Embryonic facial prominence (tissue), 1 donor: ENCODE results near the gene GPC6.

Experiments
- DNase-seq: peaks from one replicate; pipeline ENCODE4 v3.0.0-alpha.2; 2016; ENCODE audit errors: extremely low spot score

The GPC6 gene

DNA sequence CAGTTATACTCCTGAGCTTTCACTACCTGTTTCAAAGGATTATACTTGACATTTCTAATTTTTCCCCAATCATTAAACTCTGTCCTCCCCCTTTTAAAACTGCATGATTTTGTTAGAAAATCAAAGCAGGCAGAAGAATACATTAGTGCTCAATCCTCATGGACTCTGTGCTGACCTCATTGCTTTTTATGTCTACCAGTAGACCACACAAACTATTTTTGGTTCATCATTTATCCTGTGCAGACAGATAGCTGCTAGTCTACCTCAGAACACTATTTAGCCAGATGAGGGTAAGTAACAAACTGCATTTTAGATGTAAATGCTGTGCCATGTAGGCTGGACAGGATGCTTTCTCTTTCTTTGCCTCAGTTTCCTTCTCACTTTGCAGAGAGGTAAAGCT is 1016.9 kb downstream of the GPC6 start:
- DNase-seq = no peak

DNA sequence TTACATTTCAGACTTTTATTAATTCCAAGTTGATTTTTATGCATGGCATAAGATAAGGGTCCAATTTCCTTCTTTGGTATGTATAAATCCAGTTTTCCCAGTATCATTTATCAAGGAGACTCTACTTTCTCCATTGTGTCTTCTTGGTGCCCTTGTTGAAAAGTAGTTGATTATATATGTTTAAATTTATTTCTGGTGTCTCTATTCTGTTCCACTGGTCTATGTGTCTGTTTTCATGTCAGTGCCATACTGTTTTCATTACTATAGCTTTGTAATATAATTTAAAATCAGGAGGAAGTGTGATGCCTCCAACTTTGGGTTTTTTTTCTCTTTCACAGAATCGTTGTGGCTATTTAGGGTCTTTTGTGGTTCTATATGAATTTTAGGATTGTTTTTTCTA is 1019.9 kb downstream of the GPC6 start:
- no peak for DNase-seq

DNA sequence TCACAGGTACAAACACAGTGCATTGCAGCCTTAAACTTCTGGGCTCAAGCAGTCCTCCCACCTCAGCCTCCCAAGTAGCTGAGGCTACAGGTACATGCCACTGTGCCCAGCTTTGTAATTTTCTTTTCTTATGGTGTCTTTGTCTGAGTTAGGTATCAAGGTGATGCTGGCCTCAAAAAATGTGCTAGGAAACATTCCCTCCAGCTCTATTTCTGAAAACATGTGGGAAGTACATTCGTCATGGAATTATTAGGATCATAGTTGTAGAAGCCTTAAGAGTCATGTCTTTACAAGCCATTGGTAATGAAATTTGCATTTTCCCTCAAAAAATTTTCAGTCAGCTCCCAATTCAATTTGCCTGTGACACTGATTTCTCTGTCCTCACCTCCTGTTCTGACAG is 1021.3 kb downstream of the GPC6 start:
- DNase-seq = no peak

DNA sequence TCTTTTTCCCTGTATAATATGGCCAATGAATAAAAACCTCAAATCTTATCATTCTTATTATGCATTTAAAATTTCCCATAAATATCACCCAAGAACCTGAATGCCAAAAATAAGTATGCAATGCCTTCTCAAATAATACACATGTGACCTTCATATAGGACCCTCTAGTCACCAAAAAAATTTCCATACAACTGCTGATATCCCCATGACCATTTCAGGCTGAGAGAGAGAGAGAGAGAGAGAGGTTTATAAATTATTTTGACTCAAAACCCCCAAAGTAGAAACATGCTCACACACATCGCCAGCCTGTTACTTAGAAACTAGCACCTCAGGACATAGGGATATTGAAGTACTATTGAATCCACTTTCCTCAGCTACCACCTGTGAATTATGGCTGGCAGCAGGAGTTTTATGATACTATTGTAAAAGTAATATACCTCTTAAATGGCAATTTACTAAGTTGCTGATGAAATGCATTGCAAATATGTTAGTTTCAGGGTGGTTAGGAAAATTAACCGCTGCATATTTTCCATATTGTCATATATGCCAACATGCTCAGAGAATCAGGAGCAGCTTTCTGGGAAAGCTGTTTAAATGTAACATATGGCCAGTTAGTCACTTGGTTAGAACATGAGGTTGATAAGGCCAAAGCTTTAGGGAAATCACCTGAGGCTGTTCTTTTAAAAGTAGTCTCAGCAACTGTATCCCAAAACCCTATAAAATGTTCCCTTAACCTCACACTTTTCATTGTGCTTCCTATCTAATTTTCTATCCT is 1022.0 kb downstream of the GPC6 start:
- DNase-seq = no peak

DNA sequence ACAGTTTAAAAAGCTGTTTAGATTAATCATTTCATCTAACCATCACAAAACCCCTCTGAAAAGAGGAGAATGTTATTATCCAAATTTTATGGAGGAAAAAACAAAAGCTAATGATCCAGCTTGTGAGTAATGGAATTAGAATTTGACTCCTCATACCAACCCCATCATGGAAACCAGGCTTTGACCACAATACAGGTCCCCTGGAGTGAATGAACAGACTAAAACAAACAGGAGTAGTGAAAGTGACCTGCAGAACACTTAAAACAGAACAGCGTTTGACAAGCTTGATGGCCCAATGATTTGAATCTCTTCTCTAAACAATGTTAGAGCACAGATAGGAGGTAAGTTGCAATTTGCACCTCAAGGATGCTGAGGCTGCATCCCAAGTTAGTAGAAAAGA is 1022.9 kb downstream of the GPC6 start:
- DNase-seq = no peak

DNA sequence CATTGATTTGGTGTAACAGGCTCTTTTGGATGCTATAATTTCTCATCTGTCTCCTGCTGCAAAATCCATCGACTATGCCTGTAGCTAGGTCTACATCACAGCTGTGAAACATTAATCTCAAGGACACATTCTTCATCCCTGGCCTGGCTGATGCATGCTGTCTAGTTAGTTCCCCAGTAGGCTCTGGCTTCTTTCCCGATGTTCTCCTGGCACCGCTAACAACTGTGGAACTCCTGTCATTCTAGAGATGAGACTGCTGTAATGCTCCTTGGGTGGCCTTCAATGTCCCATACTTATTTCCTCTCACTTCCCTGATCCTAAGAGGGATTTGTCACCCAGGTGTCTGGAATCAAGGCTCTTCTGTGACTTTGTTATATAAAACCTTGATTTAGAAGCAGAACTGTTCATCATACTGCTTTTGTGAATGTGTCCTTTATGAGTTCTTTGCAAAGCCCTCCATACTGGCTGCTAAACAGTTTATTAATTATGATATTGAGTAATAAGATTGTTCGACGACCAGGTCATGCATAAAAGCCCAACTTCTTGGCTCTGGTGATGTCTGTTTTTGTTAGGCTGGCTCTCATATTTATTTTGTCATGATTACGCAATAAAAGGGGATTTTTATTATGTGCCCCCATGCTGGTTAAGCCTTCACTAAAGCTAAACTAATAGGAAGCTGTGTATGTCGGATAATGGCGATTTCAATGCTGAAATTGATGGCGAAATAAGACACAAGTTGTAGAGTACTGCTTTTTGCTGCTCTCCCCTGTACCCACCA is 1025.4 kb downstream of the GPC6 start:
- DNase-seq = no peak

DNA sequence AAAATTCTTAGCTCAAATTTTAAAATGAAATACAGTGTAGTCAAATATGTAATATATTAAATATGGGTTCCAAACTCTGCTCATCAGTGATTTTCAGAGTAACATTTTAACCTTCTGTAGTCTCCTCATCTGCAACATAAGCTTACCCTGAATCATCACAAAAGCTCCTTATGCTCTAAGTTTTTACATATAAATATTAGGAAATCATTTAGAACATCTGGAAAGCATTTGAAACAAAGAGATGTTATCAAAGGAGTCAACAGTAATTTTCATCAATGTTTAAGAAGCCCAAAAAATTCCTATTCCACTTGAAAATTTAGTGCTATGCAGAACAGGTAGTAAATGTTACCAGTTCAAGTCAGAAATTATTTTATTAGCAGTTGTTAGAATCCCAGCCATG is 1028.1 kb downstream of the GPC6 start:
- no peak for DNase-seq

DNA sequence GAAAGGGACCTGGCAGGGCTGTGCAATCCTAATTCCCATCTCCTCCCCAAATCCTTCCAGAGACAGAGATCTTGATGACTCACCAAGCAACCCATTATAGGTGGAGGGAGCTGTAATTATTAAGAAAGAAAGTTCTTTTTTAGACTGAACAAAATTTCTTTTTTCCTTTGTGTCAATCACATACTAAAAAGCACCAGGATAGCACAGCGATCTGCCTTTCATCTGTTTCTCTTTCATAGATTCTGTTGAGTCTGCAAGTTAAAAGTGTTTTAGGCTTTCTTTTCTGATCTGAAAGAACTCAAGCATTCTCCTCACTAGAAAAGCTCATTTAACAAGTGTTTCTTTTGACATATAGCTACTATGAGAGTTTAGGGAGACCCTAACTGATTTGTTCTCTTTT is 1030.1 kb downstream of the GPC6 start:
- no peak for DNase-seq

DNA sequence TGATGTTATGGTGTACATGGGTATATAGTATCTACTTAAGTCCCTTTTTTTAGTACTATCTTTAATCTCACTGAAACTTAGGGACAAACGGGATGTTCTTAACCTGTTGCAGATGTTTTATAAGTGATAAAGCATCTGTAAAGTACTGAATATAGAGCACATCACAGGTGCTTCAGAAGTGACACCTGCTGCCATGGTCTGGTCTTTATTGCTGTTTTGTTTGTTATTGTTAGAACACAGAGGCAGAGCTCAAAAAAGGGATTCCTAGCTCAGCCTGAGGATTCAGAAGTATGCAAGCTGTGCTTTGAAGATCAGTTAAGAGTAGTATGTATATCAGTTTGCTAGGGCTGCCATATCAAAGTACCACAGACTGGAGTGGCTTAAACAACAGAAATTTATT is 1033.4 kb downstream of the GPC6 start:
- no peak for DNase-seq

DNA sequence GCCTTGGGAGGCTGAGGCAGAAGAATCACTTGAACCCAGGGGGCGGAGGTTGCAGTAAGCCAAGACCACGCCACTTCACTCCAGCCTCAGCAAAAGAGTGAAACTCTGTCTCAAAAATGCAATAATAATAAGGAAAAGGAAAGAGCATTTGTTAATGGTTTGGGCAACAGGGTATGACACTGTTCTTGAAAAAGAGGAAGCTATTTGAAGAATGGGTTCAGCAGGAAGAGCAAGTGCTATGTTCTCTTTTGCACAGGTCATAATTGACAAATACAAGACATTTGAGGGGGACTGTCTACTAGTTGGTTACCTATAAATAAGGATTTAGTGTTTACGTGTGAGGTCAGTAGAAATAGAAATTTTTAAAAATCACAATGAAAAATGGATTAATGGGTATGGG is 1034.6 kb downstream of the GPC6 start:
- DNase-seq = no peak

DNA sequence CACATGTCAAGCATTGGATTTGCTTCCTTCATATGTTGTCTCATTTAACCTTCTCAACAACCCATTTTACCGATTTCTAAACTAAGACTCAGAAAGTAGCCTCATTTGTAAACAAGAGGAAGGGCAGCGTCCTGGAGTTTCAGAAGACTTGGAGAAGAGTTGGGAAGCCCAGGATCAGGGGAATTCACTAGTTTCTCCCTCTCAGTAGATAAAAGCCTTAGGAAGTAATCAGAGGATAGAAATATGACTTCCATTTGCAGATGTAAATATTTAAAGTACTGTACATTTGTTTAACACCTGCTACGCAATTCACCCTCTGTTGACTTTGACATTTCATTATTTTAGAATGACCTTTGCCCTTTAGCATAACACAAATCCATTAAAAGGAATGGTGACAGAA is 1036.4 kb downstream of the GPC6 start:
- DNase-seq = no peak

DNA sequence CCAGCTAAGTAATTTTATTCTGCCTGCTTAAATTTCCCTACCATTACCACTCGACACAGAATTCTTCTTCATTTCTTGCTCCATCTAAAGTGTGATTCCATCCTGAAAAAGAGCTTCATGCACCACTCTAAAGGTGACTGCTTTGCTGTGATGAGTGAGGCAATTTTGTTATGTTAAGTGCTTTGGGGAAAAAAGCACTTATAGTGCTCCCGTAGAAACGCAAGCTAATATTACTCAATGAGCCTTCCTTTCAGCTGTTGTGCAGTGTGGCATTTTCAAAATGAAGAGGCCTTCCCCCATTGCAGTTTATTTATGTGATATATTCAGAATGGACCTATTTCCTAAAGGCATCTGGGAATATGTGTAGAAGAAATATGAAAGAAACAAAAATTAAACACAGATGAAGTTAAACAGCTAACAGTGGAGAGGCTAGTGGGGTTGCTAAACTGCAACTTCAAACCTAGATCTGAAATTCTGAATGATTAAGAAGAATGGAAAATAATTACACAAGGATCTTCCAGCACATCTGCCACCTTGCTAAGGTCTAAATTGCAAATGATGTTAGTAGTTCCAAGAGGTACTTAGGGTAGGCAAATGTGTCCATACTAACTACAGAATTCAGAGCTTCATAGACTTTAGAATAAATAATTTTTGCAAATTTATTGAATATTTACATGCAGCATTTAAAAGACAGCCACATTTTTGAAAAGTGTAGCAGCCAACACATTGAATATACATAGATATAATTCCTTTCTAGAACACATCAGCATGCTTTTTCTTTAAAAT is 1041.2 kb downstream of the GPC6 start:
- no peak for DNase-seq

DNA sequence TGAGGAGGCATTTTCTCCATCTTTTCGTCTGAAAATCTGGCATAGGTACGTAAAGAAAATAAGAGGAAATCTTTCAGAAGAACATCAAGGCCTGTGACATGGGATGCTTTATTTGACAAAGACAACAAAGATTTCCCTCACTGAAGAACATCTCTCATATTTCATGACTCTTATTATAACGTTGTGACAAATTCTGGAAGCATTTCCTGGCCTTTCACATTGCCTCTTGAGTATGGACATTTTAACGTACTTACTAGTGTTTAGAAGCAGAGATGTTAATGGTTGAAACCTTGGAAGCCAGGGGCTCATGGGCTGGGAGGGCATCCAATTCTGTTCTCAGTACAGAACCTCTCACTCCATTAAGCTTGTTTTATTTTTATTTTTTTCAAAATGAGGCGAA is 1042.1 kb downstream of the GPC6 start:
- DNase-seq = no peak

DNA sequence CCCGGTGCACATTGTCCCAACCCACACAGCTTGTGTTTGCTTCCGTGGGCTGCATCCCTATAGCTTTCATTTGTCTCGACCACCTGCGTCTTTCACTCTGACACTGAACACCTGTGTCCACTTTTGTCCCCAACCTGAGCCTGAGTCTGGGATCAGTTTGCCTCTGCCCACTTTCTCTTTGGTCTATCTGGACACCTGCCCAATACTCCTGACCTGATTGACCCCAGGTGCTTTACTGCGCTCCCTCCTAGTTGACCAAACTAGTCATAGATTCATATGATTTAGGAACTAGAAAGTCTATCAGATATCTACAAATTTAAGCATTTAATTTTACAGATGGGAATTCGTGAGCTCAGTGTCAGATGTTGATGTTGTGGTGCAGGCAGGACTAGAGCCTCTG is 1043.0 kb downstream of the GPC6 start:
- DNase-seq = no peak

DNA sequence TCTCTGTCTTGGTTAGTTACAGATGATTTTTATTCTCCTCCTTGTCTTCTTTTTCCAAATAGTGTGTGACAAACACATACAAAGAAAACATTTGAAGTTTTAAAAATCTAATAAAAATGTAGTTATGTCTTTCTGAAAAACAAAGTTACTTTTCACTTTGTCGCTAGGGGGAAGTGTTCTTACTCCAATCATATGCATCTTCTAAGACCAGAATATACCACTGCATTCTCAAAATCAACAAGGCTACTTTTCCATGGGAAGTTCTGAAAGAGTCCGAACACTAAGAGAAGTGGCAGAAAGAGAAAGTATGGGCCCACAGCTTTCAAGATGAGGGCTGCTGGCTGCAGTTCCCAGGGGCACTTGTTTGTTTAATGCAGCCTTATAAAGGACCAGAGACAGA is 1043.9 kb downstream of the GPC6 start:
- no peak for DNase-seq

DNA sequence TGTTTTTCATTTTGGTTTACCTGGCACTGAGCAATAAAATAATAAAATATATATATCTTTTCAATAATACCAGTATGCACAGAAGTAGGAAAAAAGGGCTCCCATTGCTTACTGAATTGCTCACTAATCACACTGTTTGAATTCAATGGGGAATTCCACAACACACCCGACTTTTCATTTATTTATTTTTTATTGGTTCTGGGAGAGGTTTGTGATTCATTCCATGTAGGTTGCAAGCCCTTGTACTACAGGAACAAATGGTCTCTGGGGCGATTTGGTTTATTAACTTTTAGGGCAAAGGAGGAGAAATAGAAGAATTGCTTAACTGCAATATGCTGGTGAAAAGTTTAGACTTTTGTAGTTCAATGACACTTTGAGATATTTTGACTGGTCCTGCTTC is 1045.4 kb downstream of the GPC6 start:
- DNase-seq = no peak

DNA sequence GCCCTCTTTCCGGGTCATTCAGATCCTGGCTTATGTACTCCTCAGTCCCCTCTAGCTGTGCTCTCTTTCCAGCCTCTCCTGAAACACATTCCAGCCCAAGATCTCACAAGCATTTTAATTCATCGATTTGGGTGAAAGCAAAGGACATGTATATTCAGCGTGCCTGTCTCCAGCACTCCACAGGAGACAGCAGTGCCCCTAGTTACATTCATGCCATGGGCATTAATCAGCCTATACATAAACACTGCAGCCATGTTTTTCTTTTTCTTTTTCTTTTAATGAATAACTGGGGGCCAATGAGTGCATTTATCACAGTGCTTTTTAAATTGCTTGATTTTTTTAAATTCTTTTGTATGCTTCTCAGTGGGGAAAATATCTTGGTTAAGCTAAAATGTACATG is 1053.7 kb downstream of the GPC6 start:
- DNase-seq = no peak

DNA sequence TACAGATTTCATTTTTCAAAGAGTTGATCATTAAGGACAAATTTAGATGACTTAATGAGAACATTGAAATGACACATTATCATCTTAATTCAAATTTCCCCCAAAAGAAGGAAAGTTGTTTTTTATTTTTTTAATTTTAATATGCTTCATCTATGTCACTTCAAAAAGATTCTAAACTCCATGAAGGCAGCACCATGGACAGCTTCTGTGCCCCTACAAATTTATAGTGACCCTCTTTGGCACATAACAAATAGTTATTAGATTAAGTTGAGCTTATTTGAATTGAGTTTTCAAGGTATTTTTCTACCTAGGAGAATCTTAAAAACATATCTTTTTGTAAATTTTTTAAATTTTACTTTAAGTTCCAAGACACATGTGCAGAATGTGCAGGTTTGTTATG is 1054.2 kb downstream of the GPC6 start:
- DNase-seq = no peak

DNA sequence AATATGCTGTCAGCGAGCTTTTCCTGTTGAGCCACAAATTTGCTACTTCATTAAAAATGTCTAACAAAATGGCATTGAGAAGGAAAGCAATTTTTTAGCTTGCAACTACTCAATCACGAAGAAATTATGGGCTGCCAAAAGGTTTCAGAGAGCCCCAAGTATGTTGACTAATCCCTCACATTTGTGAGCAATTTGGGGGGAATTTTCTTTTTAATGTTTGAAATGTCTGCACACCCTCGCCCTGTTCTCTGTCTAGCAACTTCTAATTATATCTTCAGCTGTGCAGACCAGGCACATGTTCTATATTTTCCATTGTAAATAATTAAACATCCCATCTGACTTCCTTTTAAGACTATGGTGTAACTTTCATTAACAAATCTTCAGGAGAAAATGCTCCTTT is 1060.0 kb downstream of the GPC6 start:
- DNase-seq = no peak

DNA sequence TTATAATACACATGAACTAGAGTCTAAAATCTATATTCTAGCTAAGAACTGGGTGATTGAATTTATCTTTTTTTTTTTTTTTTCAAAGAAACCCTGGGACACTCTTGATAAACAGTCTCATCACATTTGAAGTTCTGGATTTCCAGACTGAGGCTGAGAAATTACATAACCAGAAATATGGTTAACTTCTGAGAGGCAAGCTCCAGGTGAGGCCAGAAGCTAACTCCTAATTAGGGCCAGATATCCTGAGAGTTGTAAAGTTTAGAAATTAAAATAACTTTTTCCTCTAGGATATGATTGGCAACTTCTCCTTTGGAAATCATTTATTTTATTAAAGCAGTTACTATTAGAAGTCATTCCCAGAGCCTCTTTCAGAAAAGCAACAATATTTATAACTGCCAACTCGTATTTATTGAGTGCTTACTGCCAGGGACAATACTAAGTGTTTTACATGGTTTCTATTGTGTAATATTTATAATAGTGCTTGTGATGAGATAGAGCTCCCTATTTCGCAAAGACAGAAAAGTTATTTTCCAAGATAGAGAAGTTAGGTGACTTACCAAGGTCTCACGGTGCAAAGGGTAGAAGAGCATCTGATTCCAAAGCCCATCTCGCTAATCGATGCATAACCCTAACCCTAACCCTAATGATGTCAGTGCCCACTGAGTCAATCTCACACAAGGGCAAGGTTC is 1065.2 kb downstream of the GPC6 start:
- DNase-seq = no peak

DNA sequence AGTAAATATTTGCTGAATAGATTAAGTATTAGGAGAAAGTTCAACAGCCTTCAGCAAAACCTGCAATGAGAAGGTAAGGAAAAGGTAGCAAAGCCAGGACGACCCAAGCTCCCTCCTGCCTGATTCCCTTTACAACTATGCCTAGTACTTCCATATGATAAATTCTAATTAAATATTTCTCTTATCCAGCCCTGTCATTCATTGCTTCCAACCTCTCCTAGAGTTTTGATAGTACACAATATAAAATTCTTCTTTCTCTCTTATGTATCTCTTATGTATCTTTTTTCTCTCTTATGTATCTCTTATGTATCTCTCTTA is 1065.7 kb downstream of the GPC6 start:
- DNase-seq = no peak

DNA sequence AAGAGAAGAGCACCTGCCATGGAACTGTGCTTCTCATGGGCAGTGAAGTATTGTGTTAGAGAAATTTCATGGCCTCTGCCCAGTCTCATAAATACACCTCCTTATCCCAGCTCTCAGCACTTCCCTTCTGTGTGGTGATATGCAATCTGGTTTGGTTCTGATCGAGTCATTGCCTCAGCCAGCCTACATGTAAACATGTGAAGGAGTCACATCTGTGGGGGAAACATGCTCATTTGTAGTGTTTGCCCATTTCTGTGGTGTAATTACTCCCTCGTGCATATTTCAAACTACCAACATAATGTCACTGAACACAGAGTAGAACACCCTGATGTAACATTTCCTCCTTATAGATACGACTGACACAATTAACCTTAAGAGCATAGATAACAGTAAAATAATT is 1069.9 kb downstream of the GPC6 start:
- DNase-seq = no peak
